ENCODE data around the gene SH2D3C.
A peak's percentile ranks its signal among the peaks of the same experiment; 100 is the strongest.

SH2D3C gene

GRCh38 chr9:127739614-127740330 lies 38.7 kb downstream of the SH2D3C start:
- DNase-seq = no peak

GRCh38 chr9:127738666-127739065 lies 39.8 kb downstream of the SH2D3C start:
- no peak for DNase-seq

- no peak for DNase-seq
Observed at GRCh38 chr9:127735530-127736185, 42.8 kb downstream of the SH2D3C start.

- DNase-seq = peak; percentile 97
Observed at GRCh38 chr9:127734747-127735529, 43.5 kb downstream of the SH2D3C start, which contains the start of gene TOR2A. TSS of gene TOR2A (minus strand) at chr9:127735294. CDS start at chr9:127735270, 24 bp downstream.

- DNase-seq = no peak
Observed at GRCh38 chr9:127734247-127734746, 44.2 kb downstream of the SH2D3C start.

GRCh38 chr9:127733614-127734013 lies 44.9 kb downstream of the SH2D3C start:
- DNase-seq = no peak

GRCh38 chr9:127732444-127732843 lies 46.0 kb downstream of the SH2D3C start:
- no peak for DNase-seq

GRCh38 chr9:127731938-127732337 lies 46.5 kb downstream of the SH2D3C start:
- no peak for DNase-seq

GRCh38 chr9:127730799-127731410 lies 47.6 kb downstream of the SH2D3C start:
- no peak for DNase-seq

GRCh38 chr9:127730262-127730661 lies 48.2 kb downstream of the SH2D3C start:
- DNase-seq = no peak

GRCh38 chr9:127729522-127730256 lies 48.8 kb downstream of the SH2D3C start:
- DNase-seq = no peak

- no peak for DNase-seq
Observed at GRCh38 chr9:127728808-127729207, 49.7 kb downstream of the SH2D3C start.

- DNase-seq = no peak
Observed at GRCh38 chr9:127726871-127727270, 51.6 kb downstream of the SH2D3C start.

GRCh38 chr9:127724012-127724411 lies 54.5 kb downstream of the SH2D3C start:
- no peak for DNase-seq

- DNase-seq = no peak
Observed at GRCh38 chr9:127723444-127723843, 55.0 kb downstream of the SH2D3C start.

GRCh38 chr9:127723013-127723412 lies 55.5 kb downstream of the SH2D3C start:
- no peak for DNase-seq

GRCh38 chr9:127722055-127722745 lies 56.3 kb downstream of the SH2D3C start:
- DNase-seq = no peak

GRCh38 chr9:127721391-127721821 lies 57.1 kb downstream of the SH2D3C start:
- DNase-seq = peak; percentile 50

- no peak for DNase-seq
Observed at GRCh38 chr9:127720865-127721227, 57.6 kb downstream of the SH2D3C start.

- DNase-seq = peak; percentile 22
Observed at GRCh38 chr9:127720031-127720864, 58.2 kb downstream of the SH2D3C start.

GRCh38 chr9:127717766-127718165 lies 60.7 kb downstream of the SH2D3C start:
- no peak for DNase-seq
